ENCODE data around the gene VAPB.
"Not testable (repeated sequence)": the region's sequence is repeated elsewhere in the genome, so short reads cannot be mapped to it uniquely, and the experiment has no call there.

The VAPB gene

GRCh38 chr20:58362206-58362516 lies 26.9 kb upstream of the VAPB start:
- H3K4ac ChIP-seq (ENCODE audit: low read depth, low read length): no peak overlapping the region
- no peaks in the 10 kb centered on the region for H3K36me3 ChIP-seq (ENCODE audit: control insufficient read depth, insufficient read depth, low read length)

GRCh38 chr20:58362970-58363369 lies 26.1 kb upstream of the VAPB start:
- no peaks in the 10 kb centered on the region for H3K36me3 ChIP-seq (ENCODE audit: control insufficient read depth, insufficient read depth, low read length)
- no peak overlapping the region for H3K4ac ChIP-seq (ENCODE audit: low read depth, low read length)
- no peaks in the 10 kb centered on the region for H3K79me1 ChIP-seq (ENCODE audit: low read length)
- no peak overlapping the region for H4K8ac ChIP-seq (ENCODE audit: low read depth, low read length)
- no peak for DNase-seq
- no peak overlapping the region for H2BK15ac ChIP-seq (replicated peaks; ENCODE audit: low read depth)
- H3K9ac ChIP-seq (ENCODE audit: low read length): no peak overlapping the region
- H2AK5ac ChIP-seq (ENCODE audit: low read length): no peak overlapping the region
- H3K18ac ChIP-seq (ENCODE audit: low read length): no peak overlapping the region
- H3K4me2 ChIP-seq (ENCODE audit: low read length): no peak overlapping the region
- no peak overlapping the region for H2BK5ac ChIP-seq (ENCODE audit: low read length)
- no peak overlapping the region for H3K56ac ChIP-seq (ENCODE audit: low read length)
- no peaks in the 10 kb centered on the region for H3K4me1 ChIP-seq (ENCODE audit: control insufficient read depth, low read depth, low read length)
- H2BK120ac ChIP-seq (ENCODE audit: low read depth, low read length): no peak overlapping the region
- no peak overlapping the region for H4K5ac ChIP-seq (ENCODE audit: low read length)
- no peak overlapping the region for H3K4me3 ChIP-seq (ENCODE audit: low read length)
- no peaks in the 10 kb centered on the region for H3K27me3 ChIP-seq (ENCODE audit: insufficient read depth, low read length, poor library complexity)
- no CpG with 5 or more reads among the region's 4 CpGs for WGBS (ENCODE audit: extremely low coverage, insufficient coverage, low lambda C conversion rate)
- no peak overlapping the region for H3K23ac ChIP-seq (ENCODE audit: low read length)
- no peak overlapping the region for H3K27ac ChIP-seq (ENCODE audit: low read depth, low read length)
- no peaks in the 10 kb centered on the region for H3K79me2 ChIP-seq (ENCODE audit: control insufficient read depth, insufficient read depth, low read length)

More at GRCh38 chr20:58362206-58362516, 26.9 kb upstream of the VAPB start:
- DNase-seq: no peak
- Histone ChIP-seq H3K79me2 (ENCODE audit: control insufficient read depth, insufficient read depth, low read length) (no peaks in the 10 kb centered on the region), H3K79me1 (ENCODE audit: low read length) (no peaks in the 10 kb centered on the region), H3K27ac (ENCODE audit: low read depth, low read length) (no peak overlapping the region), H2BK5ac (ENCODE audit: low read length) (no peak overlapping the region), H3K4me1 (ENCODE audit: control insufficient read depth, low read depth, low read length) (no peaks in the 10 kb centered on the region), H2AK5ac (ENCODE audit: low read length) (no peak overlapping the region), H3K9ac (ENCODE audit: low read length) (no peak overlapping the region), H4K5ac (ENCODE audit: low read length) (no peak overlapping the region), H3K18ac (ENCODE audit: low read length) (no peak overlapping the region), H2BK120ac (ENCODE audit: low read depth, low read length) (no peak overlapping the region), H3K27me3 (ENCODE audit: insufficient read depth, low read length, poor library complexity) (no peaks in the 10 kb centered on the region), H3K4me3 (ENCODE audit: low read length) (no peak overlapping the region), H3K23ac (ENCODE audit: low read length) (no peak overlapping the region), H3K56ac (ENCODE audit: low read length) (no peak overlapping the region), H3K4me2 (ENCODE audit: low read length) (no peak overlapping the region), H2BK15ac (replicated peaks; ENCODE audit: low read depth) (no peak overlapping the region), H4K8ac (ENCODE audit: low read depth, low read length) (no peak overlapping the region)
- WGBS (ENCODE audit: extremely low coverage, insufficient coverage, low lambda C conversion rate): no CpG with 5 or more reads among the region's 1 CpG

DNA sequence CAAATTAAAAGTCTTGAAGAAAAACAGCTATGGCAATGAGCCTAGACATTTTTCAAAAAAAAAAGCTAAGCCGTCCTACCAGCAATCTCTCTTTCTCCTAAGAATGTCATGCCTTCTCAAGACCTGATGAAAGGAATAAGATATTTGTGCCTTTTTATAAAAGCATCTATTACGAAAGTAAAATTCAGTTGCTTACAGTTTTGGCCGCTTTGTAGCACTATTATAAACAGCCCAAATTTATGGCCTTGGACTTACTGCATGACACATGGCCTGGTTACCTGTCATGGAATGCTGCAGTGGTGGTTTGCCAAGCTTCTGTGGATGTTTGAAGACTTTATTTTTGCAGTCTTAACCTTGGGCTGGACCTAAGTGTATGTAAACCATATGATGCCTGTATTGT lies 22.2 kb upstream of the VAPB start:
- H3K4ac ChIP-seq (ENCODE audit: low read depth, low read length): no peak overlapping the region
- H2BK120ac ChIP-seq (ENCODE audit: low read depth, low read length): no peak overlapping the region
- no peak overlapping the region for H3K23ac ChIP-seq (ENCODE audit: low read length)
- no peak overlapping the region for H4K8ac ChIP-seq (ENCODE audit: low read depth, low read length)
- no peak overlapping the region for H2AK5ac ChIP-seq (ENCODE audit: low read length)
- H2BK15ac ChIP-seq (replicated peaks; ENCODE audit: low read depth): no peak overlapping the region
- H3K79me2 ChIP-seq (ENCODE audit: control insufficient read depth, insufficient read depth, low read length): no peaks in the 10 kb centered on the region
- H3K4me2 ChIP-seq (ENCODE audit: low read length): no peak overlapping the region
- WGBS (ENCODE audit: extremely low coverage, insufficient coverage, low lambda C conversion rate): no CpG with 5 or more reads among the region's 3 CpGs
- H2BK5ac ChIP-seq (ENCODE audit: low read length): no peak overlapping the region
- H4K5ac ChIP-seq (ENCODE audit: low read length): no peak overlapping the region
- no peak overlapping the region for H3K9ac ChIP-seq (ENCODE audit: low read length)
- H3K18ac ChIP-seq (ENCODE audit: low read length): no peak overlapping the region
- no peaks in the 10 kb centered on the region for H3K27me3 ChIP-seq (ENCODE audit: insufficient read depth, low read length, poor library complexity)
- no peak overlapping the region for H3K27ac ChIP-seq (ENCODE audit: low read depth, low read length)
- no peak overlapping the region for H3K4me3 ChIP-seq (ENCODE audit: low read length)
- no peak overlapping the region for H3K56ac ChIP-seq (ENCODE audit: low read length)
- H3K36me3 ChIP-seq (ENCODE audit: control insufficient read depth, insufficient read depth, low read length): no peaks in the 10 kb centered on the region
- no peaks in the 10 kb centered on the region for H3K79me1 ChIP-seq (ENCODE audit: low read length)
- no peak for DNase-seq
- H3K4me1 ChIP-seq (ENCODE audit: control insufficient read depth, low read depth, low read length): no peaks in the 10 kb centered on the region

DNA sequence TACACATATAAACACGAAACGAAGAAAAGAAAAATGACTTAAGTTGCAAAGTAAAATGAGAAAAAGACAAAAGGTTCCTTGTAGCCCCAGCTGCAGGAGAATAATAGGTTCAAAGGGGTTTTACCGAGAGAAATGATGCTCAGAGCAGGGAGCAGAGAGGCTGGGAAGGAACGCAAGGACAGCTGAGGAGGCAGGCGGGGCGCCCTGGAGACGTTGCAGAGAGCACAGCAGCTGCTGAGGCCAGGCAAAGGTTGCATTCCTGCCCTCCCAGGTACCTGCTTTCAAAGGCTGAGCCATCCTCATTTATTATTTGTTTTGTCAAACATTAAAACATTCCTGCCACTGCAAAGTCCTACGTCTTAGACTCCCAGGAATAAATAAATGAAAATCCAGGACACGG lies 16.2 kb upstream of the VAPB start:
- Histone ChIP-seq H4K5ac (ENCODE audit: low read length) (no peak overlapping the region), H3K56ac (ENCODE audit: low read length) (no peak overlapping the region), H3K79me2 (ENCODE audit: control insufficient read depth, insufficient read depth, low read length) (no peaks in the 10 kb centered on the region), H3K79me1 (ENCODE audit: low read length) (no peaks in the 10 kb centered on the region), H3K4ac (ENCODE audit: low read depth, low read length) (no peak overlapping the region), H2BK120ac (ENCODE audit: low read depth, low read length) (no peak overlapping the region), H3K9ac (ENCODE audit: low read length) (no peak overlapping the region), H4K8ac (ENCODE audit: low read depth, low read length) (no peak overlapping the region), H3K18ac (ENCODE audit: low read length) (no peak overlapping the region), H2AK5ac (ENCODE audit: low read length) (no peak overlapping the region), H3K36me3 (ENCODE audit: control insufficient read depth, insufficient read depth, low read length) (no peaks in the 10 kb centered on the region), H2BK15ac (replicated peaks; ENCODE audit: low read depth) (no peak overlapping the region), H3K4me2 (ENCODE audit: low read length) (no peak overlapping the region), H3K4me3 (ENCODE audit: low read length) (no peak overlapping the region), H3K4me1 (ENCODE audit: control insufficient read depth, low read depth, low read length) (peaks cover 8% of the 10 kb centered on the region), H3K27me3 (ENCODE audit: insufficient read depth, low read length, poor library complexity) (no peaks in the 10 kb centered on the region), H2BK5ac (ENCODE audit: low read length) (no peak overlapping the region), H3K27ac (ENCODE audit: low read depth, low read length) (no peak overlapping the region), H3K23ac (ENCODE audit: low read length) (no peak overlapping the region)
- no CpG with 5 or more reads among the region's 9 CpGs for WGBS (ENCODE audit: extremely low coverage, insufficient coverage, low lambda C conversion rate)
- DNase-seq: peak; percentile 30

GRCh38 chr20:58373296-58373695 lies 15.7 kb upstream of the VAPB start:
- not testable (repeated sequence) for H4K8ac ChIP-seq (ENCODE audit: low read depth, low read length); H3K4me3 ChIP-seq (ENCODE audit: low read length); H2BK120ac ChIP-seq (ENCODE audit: low read depth, low read length); H3K4ac ChIP-seq (ENCODE audit: low read depth, low read length); H3K4me1 ChIP-seq (ENCODE audit: control insufficient read depth, low read depth, low read length); H3K56ac ChIP-seq (ENCODE audit: low read length); H2BK5ac ChIP-seq (ENCODE audit: low read length); H3K36me3 ChIP-seq (ENCODE audit: control insufficient read depth, insufficient read depth, low read length); DNase-seq; H2BK15ac ChIP-seq (replicated peaks; ENCODE audit: low read depth); H3K79me2 ChIP-seq (ENCODE audit: control insufficient read depth, insufficient read depth, low read length); H3K79me1 ChIP-seq (ENCODE audit: low read length); H3K23ac ChIP-seq (ENCODE audit: low read length); H3K27ac ChIP-seq (ENCODE audit: low read depth, low read length); H3K4me2 ChIP-seq (ENCODE audit: low read length); H3K9ac ChIP-seq (ENCODE audit: low read length); H2AK5ac ChIP-seq (ENCODE audit: low read length); H4K5ac ChIP-seq (ENCODE audit: low read length); H3K27me3 ChIP-seq (ENCODE audit: insufficient read depth, low read length, poor library complexity); H3K18ac ChIP-seq (ENCODE audit: low read length)
- WGBS (ENCODE audit: extremely low coverage, insufficient coverage, low lambda C conversion rate): no CpG with 5 or more reads among the region's 8 CpGs

GRCh38 chr20:58374027-58374850 lies 14.8 kb upstream of the VAPB start:
- Histone ChIP-seq H3K56ac (ENCODE audit: low read length) (peak overlapping the region; percentile 71), H4K5ac (ENCODE audit: low read length) (peak overlapping the region; percentile 68), H3K18ac (ENCODE audit: low read length) (peak overlapping the region; percentile 29), H3K79me2 (ENCODE audit: control insufficient read depth, insufficient read depth, low read length) (no peaks in the 10 kb centered on the region), H2AK5ac (ENCODE audit: low read length) (peak overlapping the region; percentile 81), H4K8ac (ENCODE audit: low read depth, low read length) (no peak overlapping the region), H3K4ac (ENCODE audit: low read depth, low read length) (no peak overlapping the region), H3K36me3 (ENCODE audit: control insufficient read depth, insufficient read depth, low read length) (no peaks in the 10 kb centered on the region), H3K4me3 (ENCODE audit: low read length) (no peak overlapping the region), H3K27me3 (ENCODE audit: insufficient read depth, low read length, poor library complexity) (no peaks in the 10 kb centered on the region), H3K27ac (ENCODE audit: low read depth, low read length) (no peak overlapping the region), H2BK5ac (ENCODE audit: low read length) (peak overlapping the region; percentile 27), H3K23ac (ENCODE audit: low read length) (no peak overlapping the region), H3K4me1 (ENCODE audit: control insufficient read depth, low read depth, low read length) (peaks cover 8% of the 10 kb centered on the region), H2BK15ac (replicated peaks; ENCODE audit: low read depth) (peak overlapping the region; percentile 42), H3K9ac (ENCODE audit: low read length) (peak overlapping the region; percentile 26), H3K4me2 (ENCODE audit: low read length) (no peak overlapping the region), H2BK120ac (ENCODE audit: low read depth, low read length) (no peak overlapping the region), H3K79me1 (ENCODE audit: low read length) (no peaks in the 10 kb centered on the region)
- WGBS (ENCODE audit: extremely low coverage, insufficient coverage, low lambda C conversion rate): no CpG with 5 or more reads among the region's 19 CpGs
- peak; percentile 44 for DNase-seq
